ENCODE data around the gene SMAD1. TPM values are rescaled to one million over a fixed set of nuclear protein-coding genes. Genes with fewer than 3 reads are reported as not detected.

SMAD1 gene
- total RNA-seq, 1 donor from 2014 or later, result 44.3 TPM

- H3F3A ChIP-seq (ENCODE audit: low read depth), result no peaks in the 10 kb centered on the region
- H4K20me1 ChIP-seq (ENCODE audit: low read depth), result no peaks in the 10 kb centered on the region
- H3K4me1 ChIP-seq, result no peaks in the 10 kb centered on the region
- H3K27ac Mint-ChIP-seq, result no peak overlapping the region
- no peak overlapping the region for H3K4me2 ChIP-seq
- no peak overlapping the region for H3K4me3 ChIP-seq
- H3K9me3 ChIP-seq (ENCODE audit: low read depth), result no peaks in the 10 kb centered on the region
- H3K27ac ChIP-seq, result no peak overlapping the region
- H3K79me2 ChIP-seq (ENCODE audit: low read depth), result no peaks in the 10 kb centered on the region
- DNase-seq (ENCODE audit: low spot score), result no peak
- H3K4me3 Mint-ChIP-seq, result no peak overlapping the region
- H2AFZ ChIP-seq (replicated peaks), result no peak overlapping the region
- H3K9me3 Mint-ChIP-seq, result peaks cover 16% of the 10 kb centered on the region
- H3K36me3 ChIP-seq, result no peaks in the 10 kb centered on the region
- TF ChIP-seq, protein P1, sequence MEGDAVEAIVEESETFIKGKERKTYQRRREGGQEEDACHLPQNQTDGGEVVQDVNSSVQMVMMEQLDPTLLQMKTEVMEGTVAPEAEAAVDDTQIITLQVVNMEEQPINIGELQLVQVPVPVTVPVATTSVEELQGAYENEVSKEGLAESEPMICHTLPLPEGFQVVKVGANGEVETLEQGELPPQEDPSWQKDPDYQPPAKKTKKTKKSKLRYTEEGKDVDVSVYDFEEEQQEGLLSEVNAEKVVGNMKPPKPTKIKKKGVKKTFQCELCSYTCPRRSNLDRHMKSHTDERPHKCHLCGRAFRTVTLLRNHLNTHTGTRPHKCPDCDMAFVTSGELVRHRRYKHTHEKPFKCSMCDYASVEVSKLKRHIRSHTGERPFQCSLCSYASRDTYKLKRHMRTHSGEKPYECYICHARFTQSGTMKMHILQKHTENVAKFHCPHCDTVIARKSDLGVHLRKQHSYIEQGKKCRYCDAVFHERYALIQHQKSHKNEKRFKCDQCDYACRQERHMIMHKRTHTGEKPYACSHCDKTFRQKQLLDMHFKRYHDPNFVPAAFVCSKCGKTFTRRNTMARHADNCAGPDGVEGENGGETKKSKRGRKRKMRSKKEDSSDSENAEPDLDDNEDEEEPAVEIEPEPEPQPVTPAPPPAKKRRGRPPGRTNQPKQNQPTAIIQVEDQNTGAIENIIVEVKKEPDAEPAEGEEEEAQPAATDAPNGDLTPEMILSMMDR (IDR thresholded peaks at IDR 0.05), result no peak
- TF ChIP-seq EZH2 (IDR thresholded peaks at IDR 0.05) (no peak), EZH2phosphoT487 (IDR thresholded peaks at IDR 0.05) (no peak)
- peaks cover 2% of the 10 kb centered on the region for H3K27me3 Mint-ChIP-seq (ENCODE audit: insufficient read depth, low read depth)
- no peak overlapping the region for H3K9ac ChIP-seq
- H3K27me3 ChIP-seq, result no peaks in the 10 kb centered on the region
- no peaks in the 10 kb centered on the region for H3K36me3 Mint-ChIP-seq
- H3K4me1 Mint-ChIP-seq, result no peaks in the 10 kb centered on the region
Measured at GRCh38 chr4:145602129-145602760, 120.6 kb downstream of the SMAD1 start.

DNA sequence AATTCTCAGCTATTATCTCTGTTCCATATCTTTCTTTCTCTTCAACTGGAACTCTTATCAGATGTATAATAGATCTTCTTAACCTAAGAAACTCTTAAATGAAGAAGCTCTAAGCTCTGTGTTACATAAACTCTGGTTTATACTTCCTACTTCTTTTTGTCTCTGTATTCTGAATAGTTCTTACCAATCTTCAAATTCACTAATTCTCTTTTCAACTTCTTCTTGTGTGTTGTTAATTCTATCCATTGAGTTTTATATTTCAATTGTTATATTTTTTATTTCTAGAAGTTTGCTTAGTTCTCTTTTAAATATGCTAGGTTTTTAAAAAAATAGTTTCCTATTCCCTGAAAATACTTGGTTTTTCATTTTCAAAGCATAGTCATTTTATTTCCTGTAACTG, 124.3 kb downstream of the SMAD1 start:
- no peak overlapping the region for H3K27ac Mint-ChIP-seq
- Histone ChIP-seq H3K79me2 (ENCODE audit: low read depth) (no peaks in the 10 kb centered on the region), H3K4me3 (no peak overlapping the region), H3K27ac (no peak overlapping the region), H3K36me3 (no peaks in the 10 kb centered on the region), H3F3A (ENCODE audit: low read depth) (no peaks in the 10 kb centered on the region), H2AFZ (replicated peaks) (no peak overlapping the region), H3K9me3 (ENCODE audit: low read depth) (no peaks in the 10 kb centered on the region), H3K9ac (no peak overlapping the region), H3K4me2 (no peak overlapping the region), H3K27me3 (no peaks in the 10 kb centered on the region), H3K4me1 (no peaks in the 10 kb centered on the region), H4K20me1 (ENCODE audit: low read depth) (no peaks in the 10 kb centered on the region)
- H3K9me3 Mint-ChIP-seq, result peaks cover 16% of the 10 kb centered on the region
- no peaks in the 10 kb centered on the region for H3K4me1 Mint-ChIP-seq
- TF ChIP-seq EZH2phosphoT487 (IDR thresholded peaks at IDR 0.05) (no peak), EZH2 (IDR thresholded peaks at IDR 0.05) (no peak)
- H3K27me3 Mint-ChIP-seq (ENCODE audit: insufficient read depth, low read depth), result peaks cover 2% of the 10 kb centered on the region
- no peak for DNase-seq (ENCODE audit: low spot score)
- no peak overlapping the region for H3K4me3 Mint-ChIP-seq
- no peaks in the 10 kb centered on the region for H3K36me3 Mint-ChIP-seq

Other genes with a start within 250 kb of the SMAD1 start
- gene MMAA, start 137.5 kb downstream of the SMAD1 start, total RNA-seq (ENCODE audit: low replicate concordance), result 2.0 and 2.3 TPM in 2 replicates
- gene C4orf51, start 198.3 kb downstream of the SMAD1 start, total RNA-seq (ENCODE audit: low replicate concordance), result not detected in 2 replicates